ENCODE data around the gene SMIM9.

GRCh38 chrX:154833746-154834274, 652 bp downstream of the SMIM9 start:
- TF ChIP-seq CTCF (conservative IDR thresholded peaks at IDR 0.05; ENCODE audit: low read depth, low read length) (no peak), EZH2 (IDR thresholded peaks at IDR 0.05; ENCODE audit: borderline replicate concordance, low read depth, low read length, poor library complexity, severe bottlenecking) (no peak)
